Measurements from ENCODE around the gene RAB37. TPM values are rescaled to one million over a fixed set of nuclear protein-coding genes. Genes with fewer than 3 reads are reported as not detected.

The RAB37 gene
- total RNA-seq, 4 donors from 2014 or later, result 0.48 to 3.0 (median 1.4) TPM

DNA sequence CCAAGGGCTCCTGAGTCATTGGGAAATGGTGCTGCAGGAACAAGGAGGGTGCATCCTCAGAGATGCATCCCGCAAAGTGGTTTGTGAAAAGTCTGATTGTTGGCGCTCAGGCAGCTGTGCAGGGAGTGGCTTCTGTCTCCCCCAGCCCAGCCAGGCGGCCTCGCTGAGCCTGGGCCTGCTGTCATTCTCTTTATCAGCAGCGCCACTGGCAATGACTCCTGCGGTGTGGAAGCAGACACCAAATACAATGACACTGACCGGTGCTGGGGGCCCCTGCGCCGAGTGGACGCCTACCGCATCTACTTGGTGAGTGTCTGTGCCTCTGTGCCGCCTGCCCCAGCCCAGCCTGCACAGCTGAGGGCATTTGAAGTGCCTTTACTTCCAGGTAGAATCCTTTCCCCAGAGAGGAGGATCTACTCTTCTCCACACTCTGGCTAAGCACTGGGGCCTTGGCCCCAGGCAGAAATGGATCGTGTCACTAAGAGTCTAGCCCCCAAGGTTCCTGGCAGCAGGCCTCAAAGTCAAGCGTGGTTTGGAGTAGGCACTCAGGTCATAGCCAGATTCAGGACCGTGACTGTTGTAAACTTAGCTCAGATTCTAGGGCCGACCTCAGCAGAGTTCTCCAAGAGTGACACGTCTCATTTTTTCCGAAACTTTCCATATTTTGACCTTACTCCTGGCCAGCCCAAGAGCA, 58.4 kb downstream of the RAB37 start:
- ATAC-seq (ENCODE audit: low FRiP score) (no peak), DNase-seq (ENCODE audit: low spot score) (no peak)
- TF ChIP-seq CTCF (IDR thresholded peaks at IDR 0.05), result no peak

DNA sequence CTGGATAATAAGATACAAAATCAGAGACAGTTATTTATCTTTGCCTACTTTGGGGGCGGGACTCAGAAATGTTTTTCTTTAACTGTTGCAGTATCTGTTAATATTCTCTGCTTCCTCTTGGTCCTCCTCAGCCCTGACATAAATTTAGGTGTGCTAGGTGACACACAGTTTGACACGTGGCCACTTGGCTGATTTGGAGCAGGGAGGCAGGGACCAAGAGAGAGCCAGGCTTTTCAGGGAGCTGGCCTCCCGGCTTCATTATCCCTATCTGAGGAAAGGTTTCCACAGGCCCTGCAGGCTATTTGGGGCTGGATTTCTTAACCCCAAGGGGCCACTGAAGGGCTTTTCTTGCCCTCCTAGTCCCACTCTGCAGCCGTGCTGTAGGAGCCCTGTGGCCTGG, 59.2 kb downstream of the RAB37 start:
- DNase-seq (ENCODE audit: low spot score), result no peak
- ATAC-seq (ENCODE audit: low FRiP score), result no peak
- no peak for TF ChIP-seq CTCF (IDR thresholded peaks at IDR 0.05)

GRCh38 chr17:74796866-74797265, 59.8 kb downstream of the RAB37 start:
- no peak for ATAC-seq (ENCODE audit: low FRiP score)
- DNase-seq (ENCODE audit: low spot score), result no peak
- no peak for TF ChIP-seq CTCF (IDR thresholded peaks at IDR 0.05)

Other genes with a start within 250 kb of the RAB37 start
- gene CD300LB, start 205.8 kb upstream of the RAB37 start, total RNA-seq, result 10 to 100 TPM in 1 of 4 donors, 1 to 10 TPM in 1, under 1 TPM in 2; 0.63 to 14.1 (median 0.86) TPM
- gene CD300C, start 191.1 kb upstream of the RAB37 start, total RNA-seq, result 1 to 10 TPM; 1.6 to 9.4 (median 2.1) TPM
- not detected for gene CD300H, start 169.7 kb upstream of the RAB37 start, total RNA-seq
- gene CD300LD, start 145.0 kb upstream of the RAB37 start, total RNA-seq, result under 1 TPM in 1 of 4 donors, not detected in 3; 0.79 TPM
- gene CD300E, start 113.5 kb upstream of the RAB37 start, total RNA-seq, result 1 to 10 TPM; 1.6 to 9.2 (median 2.2) TPM
- gene CD300LF, start 24.3 kb upstream of the RAB37 start, total RNA-seq, result 1 to 10 TPM in 3 of 4 donors, not detected in 1; 1.1 to 2.5 (median 2.2) TPM
- 10 to 100 TPM; 18.0 to 51.7 (median 21.8) TPM for gene NHERF1, start 11.4 kb downstream of the RAB37 start, total RNA-seq
- gene NAT9, start 39.1 kb downstream of the RAB37 start, total RNA-seq, result 10 to 100 TPM; 15.1 to 35.9 (median 24.2) TPM
- gene GRIN2C, start 122.6 kb downstream of the RAB37 start, total RNA-seq, result 1 to 10 TPM in 3 of 4 donors, not detected in 1; 1.0 to 4.7 (median 1.6) TPM
- 1 to 10 TPM; 4.4 to 5.7 (median 5.2) TPM for gene FDXR, start 135.7 kb downstream of the RAB37 start, total RNA-seq
- gene FADS6, start 156.4 kb downstream of the RAB37 start, total RNA-seq, result not detected
- gene USH1G, start 186.0 kb downstream of the RAB37 start, total RNA-seq, result not detected
- not detected for gene OTOP2, start 187.0 kb downstream of the RAB37 start, total RNA-seq
- not detected for gene OTOP3, start 198.6 kb downstream of the RAB37 start, total RNA-seq
- 10 to 100 TPM in 1 of 4 donors, 1 to 10 TPM in 3; 4.0 to 24.1 (median 6.1) TPM for gene HID1, start 235.5 kb downstream of the RAB37 start, total RNA-seq

All from omental fat pad (tissue), 4 donors.